Measurements from ENCODE around the gene ALOXE3. TPM values are rescaled to one million over a fixed set of nuclear protein-coding genes. Genes with fewer than 3 reads are reported as not detected.
A peak's percentile ranks its signal among the peaks of the same experiment; 100 is the strongest.

Gene ALOXE3
- total and polyA plus RNA-seq, 4 donors, result 0.12 to 0.68 (median 0.28) TPM; not detected in 1

GRCh38 chr17:8158267-8159031 is 40.1 kb upstream of the ALOXE3 start:
- DNase-seq (peak; percentile 88 to 92 (median 90)), ATAC-seq (ENCODE audit: insufficient read depth, low FRiP score) (no peak)
- peak; percentile 91 for TF ChIP-seq CTCF (IDR thresholded peaks at IDR 0.05; ENCODE audit: control extremely low read depth, extremely low read depth)
- no peak overlapping the region for H3K4me3 ChIP-seq
- no peaks in the 10 kb centered on the region for H3K27me3 ChIP-seq (ENCODE audit: control insufficient read depth in 3 of 3, insufficient read depth in 3 of 3, low read length in 2 of 3)
- no peak overlapping the region for H3K9ac ChIP-seq (ENCODE audit: insufficient read depth in 1 of 2, low read length in 2 of 2)
- H3K4me1 ChIP-seq (ENCODE audit: control insufficient read depth in 5 of 5, insufficient read depth in 5 of 5, low read length in 5 of 5), result peaks cover 3 to 50% (median 28%) of the 10 kb centered on the region in 5 donors
- peaks cover 3 to 26% (median 14%) of the 10 kb centered on the region in 4 donors for H3K36me3 ChIP-seq (ENCODE audit: control insufficient read depth in 4 of 4, insufficient read depth in 4 of 4, low read length in 4 of 4)
- H3K27ac ChIP-seq (ENCODE audit: low read depth in 1 of 2, low read length in 1 of 2), result peak overlapping the region; percentile 81 to 85
- 43 to 52% methylated on average over 20 of the region's 20 CpGs for WGBS, 2 donors
- no peaks in the 10 kb centered on the region for H3K9me3 ChIP-seq (ENCODE audit: control insufficient read depth in 4 of 4, insufficient read depth in 3 of 4, low read length in 3 of 4)

- peaks cover 3 to 15% (median 15%) of the 10 kb centered on the region in 4 donors for H3K36me3 ChIP-seq (ENCODE audit: control insufficient read depth in 4 of 4, insufficient read depth in 4 of 4, low read length in 4 of 4)
- TF ChIP-seq CTCF (IDR thresholded peaks at IDR 0.05; ENCODE audit: control extremely low read depth, extremely low read depth), result no peak
- DNase-seq, result peak; percentile 100
- no peaks in the 10 kb centered on the region for H3K9me3 ChIP-seq (ENCODE audit: control insufficient read depth in 4 of 4, insufficient read depth in 3 of 4, low read length in 3 of 4)
- H3K4me1 ChIP-seq (ENCODE audit: control insufficient read depth in 5 of 5, insufficient read depth in 5 of 5, low read length in 5 of 5), result peaks cover 5 to 56% (median 29%) of the 10 kb centered on the region in 5 donors
- 0 to 1% methylated on average over 59 of the region's 59 CpGs for WGBS, 2 donors
- peak overlapping the region; percentile 95 to 100 for H3K27ac ChIP-seq (ENCODE audit: low read depth in 1 of 2, low read length in 1 of 2)
- ATAC-seq (ENCODE audit: insufficient read depth, low FRiP score), result peak; percentile 75
- H3K9ac ChIP-seq (ENCODE audit: insufficient read depth in 1 of 2, low read length in 2 of 2), result peak overlapping the region; percentile 99 to 100
- H3K4me3 ChIP-seq, result peak overlapping the region; percentile 94
- H3K27me3 ChIP-seq (ENCODE audit: control insufficient read depth in 3 of 3, insufficient read depth in 3 of 3, low read length in 2 of 3), result no peaks in the 10 kb centered on the region
Measured at GRCh38 chr17:8156246-8156992, 38.1 kb upstream of the ALOXE3 start.

GRCh38 chr17:8155996-8156245 is 37.6 kb upstream of the ALOXE3 start:
- no peaks in the 10 kb centered on the region for H3K9me3 ChIP-seq (ENCODE audit: control insufficient read depth in 4 of 4, insufficient read depth in 3 of 4, low read length in 3 of 4)
- H3K27me3 ChIP-seq (ENCODE audit: control insufficient read depth in 3 of 3, insufficient read depth in 3 of 3, low read length in 2 of 3), result no peaks in the 10 kb centered on the region
- peak overlapping the region; percentile 89 to 100 for H3K27ac ChIP-seq (ENCODE audit: low read depth in 1 of 2, low read length in 1 of 2)
- H3K36me3 ChIP-seq (ENCODE audit: control insufficient read depth in 4 of 4, insufficient read depth in 4 of 4, low read length in 4 of 4), result peaks cover under 1 to 14% (median 11%) of the 10 kb centered on the region in 4 donors
- H3K4me1 ChIP-seq (ENCODE audit: control insufficient read depth in 5 of 5, insufficient read depth in 5 of 5, low read length in 5 of 5), result peaks cover 5 to 56% (median 31%) of the 10 kb centered on the region in 5 donors
- H3K4me3 ChIP-seq, result peak overlapping the region; percentile 94
- no peak for TF ChIP-seq CTCF (IDR thresholded peaks at IDR 0.05; ENCODE audit: control extremely low read depth, extremely low read depth)
- no peak for ATAC-seq (ENCODE audit: insufficient read depth, low FRiP score)
- 1 to 3% methylated on average over 11 of the region's 11 CpGs for WGBS, 2 donors
- H3K9ac ChIP-seq (ENCODE audit: insufficient read depth in 1 of 2, low read length in 2 of 2), result peak overlapping the region; percentile 99 to 100
- DNase-seq, result no peak

Data from lung (tissue), 12 donors.